ENCODE measurements around the gene TAS2R60. TPM values are rescaled to one million over a fixed set of nuclear protein-coding genes. Genes with fewer than 3 reads are reported as not detected.

Gene TAS2R60
- total and polyA plus RNA-seq, 2 of the 4 experiments (the other 2 are of a cell fraction): not detected

DNA sequence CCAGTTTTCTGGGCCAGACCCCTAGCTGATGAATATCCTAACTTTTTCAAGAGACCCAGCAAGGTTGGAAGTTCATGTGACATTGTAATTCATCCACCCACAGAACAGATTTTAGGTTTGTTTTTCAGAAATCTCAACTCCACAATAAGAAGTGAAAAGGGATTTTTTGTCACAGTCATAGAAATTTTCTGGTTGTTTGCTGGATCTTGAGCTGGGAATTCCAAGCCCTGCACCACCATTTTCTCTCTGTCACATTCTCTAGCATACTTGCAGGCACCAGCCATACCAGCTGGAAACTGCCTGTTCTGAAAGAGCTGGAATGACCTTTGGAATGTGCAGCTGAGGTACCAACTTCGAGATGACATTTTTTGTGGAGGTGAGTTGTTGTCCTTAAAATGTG, 8.5 kb downstream of the TAS2R60 start:
- H3K36me3 ChIP-seq (ENCODE audit: control insufficient read depth, insufficient read depth, low read length): no peaks in the 10 kb centered on the region
- no peak overlapping the region for H2BK120ac ChIP-seq (ENCODE audit: low read depth, low read length)
- TF ChIP-seq CEBPB (IDR thresholded peaks at IDR 0.05; ENCODE audit: low read depth, low read length) (no peak), POLR2A (IDR thresholded peaks at IDR 0.05; ENCODE audit: low read depth, low read length) (no peak), BHLHE40 (IDR thresholded peaks at IDR 0.05; ENCODE audit: low read depth, low read length) (no peak), MXI1 (IDR thresholded peaks at IDR 0.05; ENCODE audit: borderline replicate concordance, low read depth, low read length) (no peak), RFX5 (IDR thresholded peaks at IDR 0.05; ENCODE audit: low read depth, low read length) (no peak), SMC3 (IDR thresholded peaks at IDR 0.05; ENCODE audit: low read depth, low read length) (no peak), CHD1 (IDR thresholded peaks at IDR 0.05; ENCODE audit: low read depth, low read length) (no peak), RAD21 (IDR thresholded peaks at IDR 0.05; ENCODE audit: low read length) (no peak), FOS (IDR thresholded peaks at IDR 0.05; ENCODE audit: low read depth, low read length) (no peak), MAZ (IDR thresholded peaks at IDR 0.05; ENCODE audit: borderline replicate concordance, low read depth, low read length) (no peak), NFE2L2 (IDR thresholded peaks at IDR 0.05; ENCODE audit: low read depth, low read length) (no peak), RCOR1 (IDR thresholded peaks at IDR 0.05; ENCODE audit: insufficient replicate concordance, low read length) (no peak), MAFK (IDR thresholded peaks at IDR 0.05; ENCODE audit: low read depth, low read length) (no peak)
- TF ChIP-seq, protein P1, sequence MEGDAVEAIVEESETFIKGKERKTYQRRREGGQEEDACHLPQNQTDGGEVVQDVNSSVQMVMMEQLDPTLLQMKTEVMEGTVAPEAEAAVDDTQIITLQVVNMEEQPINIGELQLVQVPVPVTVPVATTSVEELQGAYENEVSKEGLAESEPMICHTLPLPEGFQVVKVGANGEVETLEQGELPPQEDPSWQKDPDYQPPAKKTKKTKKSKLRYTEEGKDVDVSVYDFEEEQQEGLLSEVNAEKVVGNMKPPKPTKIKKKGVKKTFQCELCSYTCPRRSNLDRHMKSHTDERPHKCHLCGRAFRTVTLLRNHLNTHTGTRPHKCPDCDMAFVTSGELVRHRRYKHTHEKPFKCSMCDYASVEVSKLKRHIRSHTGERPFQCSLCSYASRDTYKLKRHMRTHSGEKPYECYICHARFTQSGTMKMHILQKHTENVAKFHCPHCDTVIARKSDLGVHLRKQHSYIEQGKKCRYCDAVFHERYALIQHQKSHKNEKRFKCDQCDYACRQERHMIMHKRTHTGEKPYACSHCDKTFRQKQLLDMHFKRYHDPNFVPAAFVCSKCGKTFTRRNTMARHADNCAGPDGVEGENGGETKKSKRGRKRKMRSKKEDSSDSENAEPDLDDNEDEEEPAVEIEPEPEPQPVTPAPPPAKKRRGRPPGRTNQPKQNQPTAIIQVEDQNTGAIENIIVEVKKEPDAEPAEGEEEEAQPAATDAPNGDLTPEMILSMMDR (conservative IDR thresholded peaks at IDR 0.05; ENCODE audit: low read depth, low read length): no peak
- TF ChIP-seq, protein P2, sequence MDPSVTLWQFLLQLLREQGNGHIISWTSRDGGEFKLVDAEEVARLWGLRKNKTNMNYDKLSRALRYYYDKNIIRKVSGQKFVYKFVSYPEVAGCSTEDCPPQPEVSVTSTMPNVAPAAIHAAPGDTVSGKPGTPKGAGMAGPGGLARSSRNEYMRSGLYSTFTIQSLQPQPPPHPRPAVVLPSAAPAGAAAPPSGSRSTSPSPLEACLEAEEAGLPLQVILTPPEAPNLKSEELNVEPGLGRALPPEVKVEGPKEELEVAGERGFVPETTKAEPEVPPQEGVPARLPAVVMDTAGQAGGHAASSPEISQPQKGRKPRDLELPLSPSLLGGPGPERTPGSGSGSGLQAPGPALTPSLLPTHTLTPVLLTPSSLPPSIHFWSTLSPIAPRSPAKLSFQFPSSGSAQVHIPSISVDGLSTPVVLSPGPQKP (IDR thresholded peaks at IDR 0.05; ENCODE audit: borderline replicate concordance, low read depth, low read length): no peak
- TF ChIP-seq, protein P3, sequence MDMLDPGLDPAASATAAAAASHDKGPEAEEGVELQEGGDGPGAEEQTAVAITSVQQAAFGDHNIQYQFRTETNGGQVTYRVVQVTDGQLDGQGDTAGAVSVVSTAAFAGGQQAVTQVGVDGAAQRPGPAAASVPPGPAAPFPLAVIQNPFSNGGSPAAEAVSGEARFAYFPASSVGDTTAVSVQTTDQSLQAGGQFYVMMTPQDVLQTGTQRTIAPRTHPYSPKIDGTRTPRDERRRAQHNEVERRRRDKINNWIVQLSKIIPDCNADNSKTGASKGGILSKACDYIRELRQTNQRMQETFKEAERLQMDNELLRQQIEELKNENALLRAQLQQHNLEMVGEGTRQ (IDR thresholded peaks at IDR 0.05; ENCODE audit: low read depth, low read length): no peak
- dilution Hi-C loops (cut with HindIII; ENCODE audit: low sequenced_read_pairs, unreplicated experiment) (no loop called here), intact Hi-C loops (cut with micrococcal nuclease) (loop anchor here (2.0 kb wide), 1 partner anchor 17 kb away; no protein-coding TSS in a partner anchor), in situ Hi-C loops (cut with MboI; ENCODE audit: low sequenced_read_pairs) (no loop called here)
- H2BK15ac ChIP-seq (ENCODE audit: low read depth, low read length): no peak overlapping the region
- H4K91ac ChIP-seq (ENCODE audit: insufficient read depth, low read depth, low read length): no peak overlapping the region
- H3K27ac ChIP-seq (ENCODE audit: insufficient read depth, low read length): no peak overlapping the region
- DNase-seq (no peak), ATAC-seq (ENCODE audit: low read depth) (no peak)
- H3K4ac ChIP-seq (ENCODE audit: low read depth, low read length): no peak overlapping the region
- H2AK5ac ChIP-seq (ENCODE audit: low read depth, low read length): peak overlapping the region; percentile 51; the same call in 1 of the 2 replicates
- no peak overlapping the region for H3K9ac ChIP-seq (ENCODE audit: low read depth, low read length)
- ChIA-PET POLR2A (ENCODE audit: unreplicated experiment) (no interaction called here), CTCF (no interaction called here)
- peaks cover 3% of the 10 kb centered on the region; the same call in 1 of the 2 replicates for H3K4me1 ChIP-seq (ENCODE audit: control insufficient read depth, insufficient read depth, low read length)
- no peak overlapping the region for H2AK9ac ChIP-seq (replicated peaks; ENCODE audit: low read depth, low read length, poor library complexity)
- H3K14ac ChIP-seq (replicated peaks; ENCODE audit: low read depth, low read length): no peak overlapping the region
- WGBS, 2 experiments (ENCODE audit: extremely low coverage in 2 of 2, insufficient read length in 1 of 2): no CpG with 5 or more reads among the region's 1 CpG
- H3K27me3 ChIP-seq (ENCODE audit: control insufficient read depth, insufficient read depth, low read length): peaks cover 2% of the 10 kb centered on the region; the same call in 1 of the 2 replicates
- no peak overlapping the region for H4K8ac ChIP-seq (ENCODE audit: low read depth in 2 of 2, low read length in 2 of 2)
- H3K79me1 ChIP-seq (ENCODE audit: low read depth in 1 of 2, low read length in 2 of 2): no peaks in the 10 kb centered on the region
- 0 out of 2 replicates have a peak, but pooled peaks cover 2% of the 10 kb centered on the region for H3K9me1 ChIP-seq (ENCODE audit: insufficient read depth, low read length)
- H3K9me3 ChIP-seq (ENCODE audit: control insufficient read depth, insufficient read depth, low read length): no peaks in the 10 kb centered on the region
- no peak overlapping the region for H3K56ac ChIP-seq (ENCODE audit: extremely low read depth, insufficient read depth, low read length)
- H3K4me2 ChIP-seq (ENCODE audit: low read depth, low read length): no peak overlapping the region
- no peaks in the 10 kb centered on the region for H4K20me1 ChIP-seq (ENCODE audit: insufficient read depth, low read length)
- peak overlapping the region; percentile 47; the same call in 1 of the 2 replicates for H2BK20ac ChIP-seq (ENCODE audit: low read depth, low read length)
- H3K23ac ChIP-seq (ENCODE audit: low read depth, low read length): no peak overlapping the region
- H3K18ac ChIP-seq (ENCODE audit: low read depth, low read length): no peak overlapping the region
- H4K5ac ChIP-seq (ENCODE audit: low read depth, low read length): no peak overlapping the region
- no TSS peak for BruUV-seq (replicated peaks)
- H2BK5ac ChIP-seq (ENCODE audit: low read depth, low read length, poor library complexity, severe bottlenecking): no peak overlapping the region
- no peak overlapping the region for H2AFZ ChIP-seq (replicated peaks; ENCODE audit: low read length, poor library complexity)
- no peak overlapping the region for H3K4me3 ChIP-seq (ENCODE audit: insufficient read depth, low read depth, low read length)

Measured in IMR-90 (cell line).